ENCODE results near the gene TYR.
"Not testable (repeated sequence)": the region's sequence is repeated elsewhere in the genome, so short reads cannot be mapped to it uniquely, and the experiment has no call there.

GRCh38 chr11:89331940-89332339 is 154.3 kb downstream of the TYR start:
- TF ChIP-seq CTCF (conservative IDR thresholded peaks at IDR 0.05); ZFX (IDR thresholded peaks at IDR 0.05): not testable (repeated sequence)

Data from C4-2B (cell line).